ENCODE results near the gene HELQ.

HELQ gene

DNA sequence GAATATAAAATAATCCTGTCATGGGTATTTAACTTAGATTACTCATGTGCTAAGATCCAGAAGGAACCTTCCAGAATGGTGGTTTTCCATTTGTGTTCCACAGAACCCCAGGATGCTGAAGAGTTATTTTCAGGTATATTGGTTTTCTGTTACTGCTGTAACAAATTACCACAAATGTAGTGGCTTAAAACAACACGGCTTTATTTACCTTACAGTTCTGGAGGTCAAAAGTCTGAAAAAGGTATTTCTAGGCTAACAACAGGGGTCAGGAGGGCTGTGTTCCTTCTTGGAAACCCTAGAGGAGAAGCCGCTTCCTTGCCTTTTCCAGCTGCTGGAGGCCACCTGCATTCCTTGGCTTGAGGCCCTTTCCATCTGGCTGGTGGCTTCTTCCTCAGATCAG, 63.1 kb downstream of the HELQ start:
- TF ChIP-seq, protein P1, sequence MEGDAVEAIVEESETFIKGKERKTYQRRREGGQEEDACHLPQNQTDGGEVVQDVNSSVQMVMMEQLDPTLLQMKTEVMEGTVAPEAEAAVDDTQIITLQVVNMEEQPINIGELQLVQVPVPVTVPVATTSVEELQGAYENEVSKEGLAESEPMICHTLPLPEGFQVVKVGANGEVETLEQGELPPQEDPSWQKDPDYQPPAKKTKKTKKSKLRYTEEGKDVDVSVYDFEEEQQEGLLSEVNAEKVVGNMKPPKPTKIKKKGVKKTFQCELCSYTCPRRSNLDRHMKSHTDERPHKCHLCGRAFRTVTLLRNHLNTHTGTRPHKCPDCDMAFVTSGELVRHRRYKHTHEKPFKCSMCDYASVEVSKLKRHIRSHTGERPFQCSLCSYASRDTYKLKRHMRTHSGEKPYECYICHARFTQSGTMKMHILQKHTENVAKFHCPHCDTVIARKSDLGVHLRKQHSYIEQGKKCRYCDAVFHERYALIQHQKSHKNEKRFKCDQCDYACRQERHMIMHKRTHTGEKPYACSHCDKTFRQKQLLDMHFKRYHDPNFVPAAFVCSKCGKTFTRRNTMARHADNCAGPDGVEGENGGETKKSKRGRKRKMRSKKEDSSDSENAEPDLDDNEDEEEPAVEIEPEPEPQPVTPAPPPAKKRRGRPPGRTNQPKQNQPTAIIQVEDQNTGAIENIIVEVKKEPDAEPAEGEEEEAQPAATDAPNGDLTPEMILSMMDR (IDR thresholded peaks at IDR 0.05; ENCODE audit: extremely low read depth, missing control alignments) = no peak
- DNase-seq (ENCODE audit: low spot score) = no peak

DNA sequence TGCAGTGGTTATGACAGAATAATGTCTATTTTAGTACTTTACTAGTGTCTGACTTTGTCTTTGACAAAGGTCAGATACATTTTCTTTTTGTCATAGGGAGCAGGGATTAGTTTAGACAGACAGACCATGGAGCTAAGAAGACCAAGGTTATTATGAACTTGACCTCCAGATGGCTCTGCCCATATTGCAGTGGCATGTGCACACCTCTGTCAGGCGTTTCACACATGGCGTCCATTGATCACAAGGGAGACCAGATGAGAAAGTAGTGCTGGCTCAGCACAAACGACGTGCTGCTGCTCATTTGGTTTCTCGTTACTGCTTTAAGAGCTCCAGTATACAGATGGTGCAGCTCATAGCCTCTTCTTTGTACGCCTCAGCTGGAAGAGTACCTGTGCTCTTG, 64.7 kb downstream of the HELQ start:
- TF ChIP-seq, protein P1 (IDR thresholded peaks at IDR 0.05; ENCODE audit: extremely low read depth, missing control alignments) = no peak
- DNase-seq (ENCODE audit: low spot score) = no peak

DNA sequence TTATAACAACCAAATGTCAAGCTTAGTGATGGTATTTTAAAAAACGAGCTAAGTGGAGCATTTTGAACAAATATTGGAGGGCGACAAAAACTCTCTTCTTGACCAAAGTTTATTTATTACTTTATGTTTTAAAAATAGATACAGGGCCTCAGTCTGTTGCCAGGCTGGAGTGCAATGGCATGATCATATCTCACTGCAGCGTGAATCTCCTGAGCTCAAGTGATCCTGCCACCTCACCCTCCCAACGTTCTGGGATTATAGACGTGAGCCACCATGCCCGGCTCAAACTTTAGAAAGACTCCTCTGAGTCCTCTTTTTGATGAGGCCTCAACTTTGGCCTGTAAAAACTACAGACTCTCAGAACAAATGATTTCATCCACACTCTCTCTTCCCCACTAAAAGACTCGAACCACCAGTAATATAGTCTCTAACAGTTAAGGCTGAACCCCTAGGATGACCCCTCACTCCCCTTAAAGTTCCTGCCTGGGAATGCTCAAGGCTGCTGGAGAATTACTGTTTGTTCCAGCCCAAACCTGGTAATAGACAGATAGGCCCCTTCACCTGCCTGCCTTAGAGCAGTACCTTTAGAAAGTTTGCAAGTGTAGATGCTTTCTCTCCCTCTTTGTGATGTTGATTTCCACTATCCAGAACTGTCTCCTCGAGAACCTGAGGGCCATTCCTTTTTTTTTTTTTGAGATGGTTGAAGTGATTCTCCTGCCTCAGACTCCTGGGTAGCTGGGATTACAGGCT, 65.7 kb downstream of the HELQ start:
- DNase-seq (ENCODE audit: low spot score) = no peak
- TF ChIP-seq, protein P1 (IDR thresholded peaks at IDR 0.05; ENCODE audit: extremely low read depth, missing control alignments) = no peak

DNA sequence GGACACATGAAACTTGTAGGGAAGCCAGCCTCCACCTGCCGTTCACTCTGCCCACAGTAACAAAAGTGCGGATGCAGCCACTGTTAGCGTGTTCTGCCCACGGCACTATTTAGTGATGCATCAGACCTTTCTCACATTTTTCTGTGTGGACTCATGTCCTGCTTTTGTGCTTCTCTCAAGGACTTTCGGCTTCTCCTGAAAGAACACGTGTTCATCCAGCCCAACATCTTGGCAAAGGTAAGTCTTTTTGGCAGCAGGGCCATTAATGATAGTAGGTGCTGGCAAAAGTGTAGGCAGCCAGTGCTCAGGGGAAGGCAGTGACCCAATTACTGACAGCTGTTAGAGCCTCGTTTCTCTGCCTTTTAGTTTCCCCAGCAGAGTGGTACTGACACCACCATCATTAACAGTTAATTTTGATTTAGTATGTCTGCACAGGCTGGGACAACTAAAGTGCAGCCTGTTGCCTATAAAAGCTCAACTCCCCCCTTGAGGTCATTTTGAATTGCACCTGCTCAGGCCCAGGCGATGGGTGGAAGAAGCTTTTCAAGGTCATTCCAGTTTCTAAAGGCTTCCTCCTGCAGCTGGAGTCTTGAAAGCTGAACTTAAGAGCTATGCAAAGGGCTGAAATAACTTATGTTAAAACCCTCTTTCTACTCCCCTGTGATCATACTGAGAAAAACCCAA, 66.4 kb downstream of the HELQ start:
- no peak for DNase-seq (ENCODE audit: low spot score)
- TF ChIP-seq, protein P1 (IDR thresholded peaks at IDR 0.05; ENCODE audit: extremely low read depth, missing control alignments) = no peak

DNA sequence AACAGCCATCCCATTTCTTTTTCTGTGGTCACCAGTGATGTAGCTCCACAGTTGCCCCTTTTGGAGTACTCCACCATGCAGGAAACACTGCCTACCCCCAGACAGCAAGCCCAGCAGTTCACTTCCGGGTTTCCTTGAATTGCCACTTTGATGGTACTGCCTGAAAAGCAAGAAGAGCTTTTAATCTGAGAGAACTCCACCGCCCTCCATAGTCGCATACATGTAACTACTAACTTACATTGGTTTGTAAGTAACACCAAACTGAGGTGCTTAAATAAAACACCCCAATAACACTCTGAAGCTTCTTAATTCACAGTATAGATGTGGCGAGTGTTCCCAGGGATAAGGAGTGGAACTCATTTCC, 67.3 kb downstream of the HELQ start:
- DNase-seq (ENCODE audit: low spot score) = no peak
- TF ChIP-seq, protein P1 (IDR thresholded peaks at IDR 0.05; ENCODE audit: extremely low read depth, missing control alignments) = no peak

DNA sequence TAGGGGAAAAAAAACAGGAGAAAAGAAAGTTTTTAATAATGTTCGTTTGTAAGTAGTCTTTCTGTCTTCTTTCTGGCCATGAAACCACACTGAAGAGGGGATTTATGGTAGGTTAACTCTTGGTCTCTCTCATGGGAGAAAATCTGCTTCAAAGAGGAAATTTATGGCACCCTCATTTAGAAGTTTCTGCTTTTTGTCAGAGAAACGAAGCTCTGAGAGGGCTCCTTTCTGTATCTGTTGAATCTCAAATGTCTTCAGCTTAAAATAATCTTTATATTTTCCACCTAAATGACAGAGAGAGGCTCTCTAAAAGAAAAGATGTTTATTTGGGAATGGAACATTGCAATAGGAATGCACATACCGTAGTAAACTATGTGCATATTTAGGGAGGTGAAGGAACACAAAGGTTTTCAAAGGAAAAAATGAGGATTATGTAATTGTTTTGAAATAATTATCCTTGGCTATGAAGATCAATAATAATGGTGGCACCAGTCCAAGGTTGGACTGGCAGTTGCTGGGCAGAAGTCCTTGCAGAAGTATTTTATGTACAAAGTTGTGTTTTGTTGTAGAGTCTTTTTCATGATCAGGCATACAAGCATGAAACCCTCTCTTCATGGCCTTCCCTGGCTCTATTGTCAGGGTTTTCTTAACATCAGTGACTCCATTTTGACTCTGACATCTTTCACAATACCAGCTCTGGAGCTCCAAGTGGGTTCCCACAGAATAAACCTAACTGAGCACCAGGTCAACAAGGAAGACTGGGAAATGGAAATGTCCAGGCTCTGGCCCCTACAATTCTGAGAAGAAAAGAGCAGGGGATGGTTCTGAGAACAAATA, 67.9 kb downstream of the HELQ start:
- TF ChIP-seq, protein P1 (IDR thresholded peaks at IDR 0.05; ENCODE audit: extremely low read depth, missing control alignments) = no peak
- DNase-seq (ENCODE audit: low spot score) = no peak

DNA sequence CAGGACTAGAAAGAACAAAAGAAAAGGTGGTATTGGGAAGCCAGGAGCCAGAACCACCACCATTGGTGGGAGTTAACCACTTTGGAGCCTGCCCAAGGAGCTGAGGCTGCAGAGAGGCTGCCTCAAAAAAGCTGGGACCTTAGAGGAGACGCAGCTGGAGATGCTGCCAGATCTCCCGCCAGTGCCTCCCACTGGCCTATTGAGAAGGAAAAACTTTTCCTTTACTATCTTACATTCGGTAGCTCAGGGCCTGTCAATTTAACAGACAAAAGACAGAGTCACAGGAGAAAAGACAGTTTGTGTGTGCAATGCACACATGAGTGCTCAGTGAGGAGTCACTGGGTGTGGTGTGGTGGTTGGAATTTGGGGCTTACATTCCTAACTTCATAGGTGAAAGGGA, 68.6 kb downstream of the HELQ start:
- DNase-seq (ENCODE audit: low spot score) = no peak
- TF ChIP-seq, protein P1 (IDR thresholded peaks at IDR 0.05; ENCODE audit: extremely low read depth, missing control alignments) = no peak

Measured in GM20000 (cell line).